Hematopoietic multipotent progenitor cell treated with erythropoietin and hydrocortisone succinate and interleukin-3 and kit ligand, for 8 days (in vitro differentiated cells): Measurements from ENCODE around the gene TMCC1.
A peak's percentile ranks its signal among the peaks of the same experiment; 100 is the strongest.

Experiments
- DNase-seq: peaks from one replicate; pipeline ENCODE4 v3.0.0-alpha.2; 2015

Gene TMCC1

DNA sequence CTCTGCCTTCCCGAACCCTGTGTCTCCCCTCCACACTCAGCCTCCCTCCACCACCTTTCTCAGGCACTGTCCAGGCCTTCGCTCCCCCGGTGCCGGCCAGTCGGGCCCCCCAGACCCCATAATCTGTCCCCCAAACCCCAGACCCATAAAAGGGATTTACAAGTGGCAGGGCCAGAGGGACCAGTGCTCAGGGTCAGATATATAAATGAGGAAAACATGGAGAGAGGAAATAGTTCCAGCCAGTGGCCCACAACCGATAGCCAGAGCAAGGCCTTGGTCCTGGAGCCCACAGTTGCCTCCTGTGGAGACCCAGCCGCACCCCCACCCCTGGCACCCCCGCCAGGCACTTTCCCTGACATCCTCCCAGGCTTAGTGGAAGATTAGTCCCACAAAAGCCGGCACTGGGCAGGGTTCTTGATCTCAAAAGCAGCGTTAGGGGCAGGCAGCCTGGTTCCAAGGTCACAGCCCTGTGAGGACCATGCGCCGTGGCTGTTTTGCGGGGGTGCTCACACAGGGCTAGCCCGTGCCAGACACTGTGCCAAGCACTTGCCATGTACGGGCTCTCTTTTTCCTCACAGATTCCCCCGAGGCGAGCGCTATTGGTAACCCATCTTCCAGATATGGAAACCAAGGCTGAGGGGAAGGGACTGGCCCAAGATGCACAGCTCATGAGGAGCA, 286.0 kb downstream of the TMCC1 start:
- no peak for DNase-seq

DNA sequence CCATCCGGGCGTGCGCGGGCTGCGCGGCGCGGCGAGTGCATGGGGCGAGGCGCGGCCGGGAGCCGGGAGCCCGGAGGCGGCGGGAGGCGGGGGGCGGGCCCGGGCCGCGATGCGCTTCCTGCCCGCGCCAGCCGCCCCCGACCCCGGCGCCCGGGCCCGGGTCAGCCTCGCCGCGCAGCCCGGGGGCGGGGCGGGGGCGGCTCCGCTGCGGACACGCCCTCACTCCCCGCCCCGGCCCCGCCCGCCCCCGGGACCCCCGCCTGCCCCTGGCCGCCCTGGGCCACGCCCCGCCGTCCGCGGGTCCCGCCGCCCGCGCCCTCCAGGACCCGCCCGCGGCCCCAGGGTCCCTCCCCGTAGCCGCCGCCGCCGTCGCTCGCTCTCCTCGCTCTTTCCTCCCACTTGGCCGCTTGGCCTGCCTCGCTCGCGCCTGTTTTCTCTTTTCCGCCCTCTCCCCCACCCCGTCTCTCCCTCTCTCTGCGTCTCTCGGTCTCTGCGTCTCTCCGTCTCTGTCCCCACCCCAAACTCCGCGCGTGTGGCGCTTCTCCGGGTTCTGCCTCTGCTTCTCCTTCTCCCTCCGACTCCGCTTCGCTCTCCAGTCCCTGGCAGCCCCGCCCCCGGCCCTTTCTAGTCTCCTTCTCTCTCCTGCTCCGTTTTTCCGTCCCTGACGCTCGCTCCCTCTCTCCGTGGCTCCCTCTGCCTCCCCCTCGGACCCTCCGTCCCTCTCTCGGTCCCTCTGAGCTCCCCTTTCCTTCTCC, 286.7 kb downstream of the TMCC1 start, which contains the start of gene PLXND1:
Gene PLXND1 (minus strand): TSS at position 41 of the 755 bp plus-strand sequence. CDS start 37 bp downstream, at position 4.
- peak; percentile 65 for DNase-seq

DNA sequence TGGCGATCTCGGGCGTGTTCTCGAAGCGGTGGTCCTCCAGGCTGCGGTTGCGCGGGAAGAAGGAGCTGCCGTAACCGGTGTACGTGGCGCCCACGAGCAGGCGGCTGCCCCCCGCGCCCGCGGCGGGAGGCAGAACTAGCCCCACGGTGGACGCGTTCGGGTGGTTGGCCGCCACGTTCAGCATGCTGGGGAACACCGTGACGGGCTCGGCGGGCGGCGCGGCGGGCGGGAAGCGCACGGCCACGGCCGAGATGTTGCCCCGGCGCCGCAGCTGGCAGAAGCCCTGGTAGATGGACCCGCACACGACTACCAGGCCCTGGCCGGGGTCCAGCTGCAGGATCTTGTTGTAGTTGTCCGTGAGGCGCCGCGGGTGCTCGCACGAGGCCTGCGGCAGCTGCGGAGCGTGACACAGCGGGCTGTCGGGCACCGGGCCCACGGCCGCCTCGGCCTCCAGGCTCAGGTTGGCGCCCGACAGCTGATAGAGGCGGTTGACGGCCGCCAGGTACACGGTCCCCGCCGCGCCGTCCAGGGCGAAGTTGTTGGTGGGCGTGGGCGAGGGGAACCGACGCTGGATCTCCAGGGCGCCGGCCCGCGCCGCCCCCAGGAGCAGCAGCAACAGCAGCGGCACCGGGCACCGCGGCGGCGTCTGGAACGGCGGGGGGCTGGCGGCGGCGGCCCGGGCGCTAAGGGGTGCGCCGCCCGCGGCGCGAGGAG, 287.4 kb downstream of the TMCC1 start:
- peak; percentile 27 for DNase-seq

DNA sequence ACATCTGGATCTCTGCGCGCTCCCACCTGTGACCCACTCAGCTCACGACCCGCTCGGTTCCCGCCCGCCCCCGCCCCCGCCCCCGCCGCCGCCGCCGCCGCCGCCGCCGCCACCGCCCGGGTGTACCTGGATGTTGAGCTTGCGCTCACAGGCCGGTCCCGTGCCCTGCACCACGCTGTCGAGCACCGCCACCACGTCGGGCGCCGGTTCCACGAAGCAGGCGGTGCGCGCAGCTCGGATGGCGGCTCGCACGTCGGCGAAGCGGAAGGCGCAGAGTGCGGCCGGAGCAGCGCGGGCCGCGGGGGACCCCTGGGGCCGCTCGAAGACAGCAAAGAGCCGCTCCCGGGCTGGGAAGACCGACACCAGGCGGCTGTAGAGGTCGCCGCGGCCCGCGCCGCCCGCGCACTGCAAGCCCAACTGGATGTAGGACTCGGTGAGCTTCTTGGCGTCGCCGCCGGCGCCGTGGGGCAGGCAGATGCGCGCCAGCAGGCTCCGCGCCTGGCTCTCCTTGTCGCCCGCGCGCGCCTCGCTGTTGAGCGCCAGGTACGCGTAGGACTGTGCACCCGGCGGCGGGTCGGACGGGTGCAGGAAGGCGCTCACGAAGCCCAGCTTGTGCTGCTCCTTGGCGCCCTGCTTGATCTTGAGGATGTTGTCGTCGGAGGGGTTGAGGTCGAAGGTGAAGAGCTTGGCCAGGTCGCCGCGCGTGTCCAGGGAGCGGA, 288.1 kb downstream of the TMCC1 start:
- peak; percentile 45 for DNase-seq

DNA sequence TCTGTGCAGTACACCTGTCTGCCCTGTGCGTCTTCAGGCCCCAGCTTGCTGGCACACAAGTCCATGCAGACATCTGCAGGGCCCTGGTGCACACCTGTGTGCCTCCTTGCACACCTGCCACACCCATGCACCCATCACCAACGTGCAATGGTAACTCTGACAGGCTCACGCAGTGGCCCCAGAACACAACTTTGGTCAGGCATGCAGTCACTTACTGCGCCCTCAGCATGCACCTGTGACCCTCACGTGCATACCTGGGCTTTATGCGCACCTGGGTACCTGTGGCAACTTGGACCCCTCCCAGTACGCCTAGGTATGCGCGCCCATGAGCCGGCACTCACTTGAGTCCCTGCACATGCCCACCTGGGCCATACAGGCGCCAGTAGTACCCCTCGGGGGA, 288.7 kb downstream of the TMCC1 start:
- no peak for DNase-seq

DNA sequence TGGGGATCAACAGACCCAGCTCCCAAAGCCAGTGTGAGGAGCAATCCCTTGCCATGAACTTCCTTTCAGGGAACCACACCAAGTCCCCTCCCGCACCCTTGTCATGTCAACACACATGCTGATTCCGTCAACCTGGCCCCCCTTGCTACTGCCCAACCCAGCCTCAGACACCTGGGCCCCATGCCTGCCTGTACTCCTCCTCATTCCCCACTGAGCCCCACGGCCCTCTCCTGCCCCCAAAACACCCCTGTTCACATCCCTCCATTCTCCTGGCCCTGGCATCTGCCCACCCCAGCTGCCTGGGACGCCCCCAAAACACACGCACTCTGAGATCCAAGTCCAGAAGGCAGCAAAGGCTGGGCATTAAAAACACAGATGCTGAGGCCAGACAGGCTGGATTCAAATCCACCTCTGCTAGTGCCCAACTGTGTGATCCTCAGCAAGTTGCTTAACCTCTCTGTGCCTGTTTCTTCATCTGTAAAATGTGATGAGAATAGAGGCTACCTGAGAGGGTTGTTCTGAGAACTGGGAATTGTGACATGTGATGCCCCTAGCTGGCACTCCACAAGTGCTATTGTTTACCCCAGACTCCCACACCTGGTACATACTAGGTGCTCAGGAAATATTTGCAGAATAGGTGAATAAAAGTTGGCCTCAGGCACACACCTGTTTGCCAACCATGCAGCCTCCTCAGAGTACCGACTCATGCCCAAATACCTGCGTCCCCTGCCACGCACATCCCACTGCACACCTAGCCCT, 289.3 kb downstream of the TMCC1 start:
- DNase-seq: no peak

DNA sequence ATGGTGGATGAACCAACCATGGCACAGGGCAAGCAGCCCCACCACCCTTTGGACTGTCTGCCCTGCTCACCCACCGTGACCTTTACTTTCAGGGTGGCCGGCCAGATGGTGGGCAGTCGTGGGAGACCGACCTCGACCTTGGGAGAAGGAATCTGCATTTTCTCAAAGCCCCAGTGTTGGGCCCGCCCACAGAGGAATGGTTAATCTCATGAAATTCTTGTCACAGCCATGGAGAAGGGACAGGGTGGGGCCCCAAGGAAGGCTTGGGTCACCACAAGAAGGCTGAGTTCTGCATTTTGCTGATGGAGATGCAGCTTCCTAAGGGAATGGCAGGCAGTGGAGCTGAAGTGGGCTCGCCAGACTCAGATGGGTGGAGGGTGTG, 290.0 kb downstream of the TMCC1 start:
- DNase-seq: no peak

DNA sequence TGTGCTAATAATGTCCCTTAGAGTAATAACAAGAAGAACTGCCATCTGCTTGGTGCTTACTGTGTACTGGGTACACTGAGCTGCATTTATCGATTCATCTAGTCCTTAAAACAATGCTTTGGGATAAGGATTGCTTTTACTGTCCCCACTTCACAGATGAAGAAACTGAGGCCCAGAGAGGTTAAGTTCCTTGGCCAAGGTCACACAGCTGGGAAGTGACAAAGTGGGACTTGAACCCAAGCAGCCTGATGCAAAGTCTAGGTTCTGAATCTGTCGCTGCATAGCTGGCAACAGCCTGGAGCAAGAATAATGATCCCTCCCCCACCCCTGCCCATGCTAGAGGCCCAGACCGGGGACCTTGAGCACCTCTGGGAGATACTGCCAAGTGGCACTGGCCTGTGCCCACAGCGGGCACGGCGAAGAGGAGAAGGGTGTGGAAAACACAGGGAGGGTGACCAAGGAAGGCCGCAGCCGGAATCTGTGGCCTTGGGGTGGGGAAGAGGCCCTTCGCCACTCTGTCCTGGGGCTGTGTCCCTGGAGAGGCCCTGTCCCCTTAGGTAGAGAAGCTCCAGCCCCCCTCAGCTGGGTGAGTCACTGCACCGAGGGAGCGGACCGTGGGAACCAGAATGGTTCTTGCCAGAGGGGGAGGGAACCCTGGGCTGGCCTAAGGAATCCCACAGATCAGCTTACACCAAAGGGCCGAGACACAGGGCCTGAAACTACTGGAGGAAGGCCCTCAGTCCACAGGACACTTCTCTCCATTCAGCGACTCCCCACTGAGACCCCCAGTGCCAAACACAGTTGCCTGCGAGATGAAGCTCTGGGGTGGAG, 290.6 kb downstream of the TMCC1 start:
- DNase-seq: no peak

DNA sequence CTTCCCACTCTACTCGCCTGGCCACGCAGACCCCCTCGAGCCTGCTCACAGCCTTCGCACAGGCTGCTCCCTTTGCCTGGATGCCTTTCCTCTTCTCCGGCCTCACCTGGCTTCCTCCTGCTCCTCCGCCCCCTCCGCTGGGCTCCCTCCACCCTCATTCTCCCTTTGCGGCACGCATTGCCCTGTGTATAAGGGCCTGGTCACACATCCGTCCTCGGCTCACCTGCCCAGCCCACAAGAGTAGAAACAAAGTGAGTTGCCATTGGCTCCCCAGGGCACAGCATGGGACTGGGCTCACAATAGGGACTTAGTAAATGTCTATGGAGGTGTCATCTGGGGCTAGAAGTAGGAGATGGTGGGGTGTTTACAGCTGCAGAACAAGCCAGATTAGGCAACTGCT, 291.2 kb downstream of the TMCC1 start:
- DNase-seq: no peak

DNA sequence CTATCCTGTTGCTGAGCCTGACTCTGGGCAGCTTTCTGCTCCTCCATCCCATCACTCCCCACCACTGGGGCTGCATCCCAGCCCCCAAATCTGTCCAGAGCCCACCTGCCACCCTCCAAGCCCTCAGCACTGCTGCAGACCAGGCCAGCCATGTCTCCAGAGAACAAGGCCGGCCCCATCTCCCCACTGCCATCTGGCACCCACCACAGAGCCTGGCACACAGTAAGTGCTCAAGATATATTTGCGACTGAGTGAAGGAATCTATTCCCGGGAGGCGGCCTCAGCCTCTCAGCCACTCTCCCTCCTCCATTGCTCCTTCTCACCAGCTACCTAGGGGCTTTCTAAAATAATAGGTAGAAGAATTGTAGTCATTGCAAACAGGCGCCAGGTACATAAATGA, 291.8 kb downstream of the TMCC1 start:
- DNase-seq: no peak

DNA sequence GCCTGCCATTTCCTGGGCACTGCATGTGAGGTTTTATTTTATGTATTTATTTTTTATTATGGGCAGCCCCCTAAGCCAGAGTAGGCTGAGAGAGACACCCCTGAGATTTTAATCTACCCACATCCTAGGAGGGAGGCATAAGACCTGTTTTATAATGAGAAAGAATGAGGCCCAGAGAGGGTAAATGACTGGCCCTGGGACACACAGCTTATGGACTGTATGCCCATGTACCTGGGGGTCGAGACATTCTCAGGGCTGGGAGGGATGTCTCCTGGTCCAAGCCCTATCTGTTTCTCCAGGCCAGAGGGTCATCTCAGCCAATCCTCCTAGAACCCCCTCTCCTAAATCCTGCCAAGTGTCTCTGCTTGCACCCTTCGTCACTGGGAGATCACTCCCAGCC, 293.2 kb downstream of the TMCC1 start:
- no peak for DNase-seq

DNA sequence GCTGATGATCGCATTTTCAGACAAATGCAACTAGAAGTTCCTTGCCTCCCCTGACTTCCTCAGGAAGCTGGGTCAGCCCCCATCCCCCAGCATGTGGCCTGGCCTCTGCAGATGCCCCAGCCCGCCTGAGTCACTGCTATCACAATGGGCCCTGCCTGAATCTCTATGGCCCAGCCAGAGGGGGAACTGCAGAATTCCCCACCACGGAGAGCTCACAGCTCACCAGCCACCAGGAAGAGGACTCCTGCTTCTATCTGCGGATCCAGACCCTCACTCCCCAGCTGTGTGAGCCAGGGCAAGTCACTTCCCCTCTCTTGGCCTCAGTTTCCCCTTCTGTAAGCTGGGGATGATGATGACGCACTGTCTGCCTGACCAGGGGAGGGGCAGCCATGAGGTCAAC, 293.9 kb downstream of the TMCC1 start:
- DNase-seq: no peak

DNA sequence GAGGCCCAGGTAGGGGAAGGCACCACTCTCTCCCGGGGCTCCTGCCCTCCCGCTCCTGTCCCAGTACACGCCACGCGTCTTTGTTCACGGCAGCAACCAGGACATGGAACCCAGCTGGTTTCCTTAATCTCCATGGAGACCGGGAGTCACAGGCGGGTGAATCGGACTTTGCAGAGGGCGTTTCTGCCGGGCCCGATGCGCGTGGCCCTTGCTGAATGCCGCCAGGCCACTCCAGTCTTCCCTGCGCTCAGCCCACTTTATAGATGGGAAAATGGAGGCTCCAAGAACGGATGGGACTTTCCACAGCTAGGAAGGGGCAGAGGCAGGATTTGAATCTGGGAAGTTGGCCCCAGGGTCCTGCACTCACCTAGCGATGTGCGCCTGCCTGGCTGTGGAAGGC, 294.4 kb downstream of the TMCC1 start:
- no peak for DNase-seq

DNA sequence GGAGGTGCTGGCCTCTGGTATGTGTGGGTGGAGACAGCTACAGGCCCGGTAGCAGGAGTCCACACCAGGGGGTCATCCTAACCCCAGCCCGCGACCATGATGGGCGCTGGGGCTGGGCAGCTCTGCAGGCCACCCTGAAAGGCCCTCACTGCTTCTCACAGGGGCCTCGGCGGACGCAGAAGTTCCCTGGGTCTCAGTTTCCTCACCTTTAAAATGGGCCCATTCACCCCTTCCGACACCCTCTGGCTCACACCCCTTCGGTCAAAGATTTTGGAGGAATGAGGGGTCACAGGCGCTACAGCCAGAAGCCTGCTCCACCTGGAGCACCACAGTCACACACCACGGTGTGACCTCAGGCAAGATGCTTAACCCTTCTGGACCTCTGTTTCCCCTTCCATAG, 295.0 kb downstream of the TMCC1 start:
- DNase-seq: no peak

DNA sequence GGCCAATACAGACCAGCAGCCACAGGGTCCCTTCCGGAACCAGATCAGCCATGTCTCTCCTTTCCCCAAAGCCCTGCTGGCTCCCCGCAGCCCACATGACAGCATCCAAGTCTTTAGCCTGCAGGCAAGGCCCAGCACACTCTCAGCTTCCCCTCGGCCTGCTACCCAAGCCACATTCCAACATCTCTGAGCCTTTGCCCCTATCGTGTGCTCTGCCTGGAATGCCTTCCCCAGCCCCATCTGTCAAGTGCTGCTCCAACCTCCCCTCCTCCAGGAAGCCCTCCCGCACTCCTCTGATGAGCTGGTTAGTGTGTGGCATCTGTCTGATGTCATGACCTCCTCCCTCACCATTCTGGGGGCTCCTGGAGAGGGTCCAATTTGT, 295.5 kb downstream of the TMCC1 start:
- DNase-seq: no peak
